Measurements from ENCODE around the gene ANKRD30A. TPM values are rescaled to one million over a fixed set of nuclear protein-coding genes. Genes with fewer than 3 reads are reported as not detected.
"Not testable (repeated sequence)": the region's sequence is repeated elsewhere in the genome, so short reads cannot be mapped to it uniquely, and the experiment has no call there.

ANKRD30A gene
- total and polyA plus RNA-seq, 2 experiments from 2014 or later, result not detected

DNA sequence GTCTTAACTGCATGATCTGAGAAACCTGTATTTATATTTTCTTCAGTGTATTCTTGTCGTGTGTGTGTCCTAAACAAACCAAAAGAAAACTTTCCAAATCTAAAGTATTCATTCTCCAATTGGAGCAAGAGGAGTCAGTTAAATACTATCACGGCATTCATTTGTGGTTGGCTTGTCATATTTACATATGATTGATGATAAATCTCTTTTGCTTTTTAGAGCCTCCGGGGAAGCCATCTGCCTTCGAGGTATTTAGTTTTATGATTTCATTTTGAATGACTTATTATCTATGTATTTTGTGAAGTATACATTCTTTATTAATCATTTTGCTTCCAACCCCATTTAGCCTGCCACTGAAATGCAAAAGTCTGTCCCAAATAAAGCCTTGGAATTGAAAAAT is 37.0 kb downstream of the ANKRD30A start:
- not testable (repeated sequence) for H3K27ac ChIP-seq (ENCODE audit: low read depth); H2AFZ ChIP-seq; H3K27me3 Mint-ChIP-seq (ENCODE audit: insufficient read depth, low read depth, poor library complexity); H3K4me3 ChIP-seq; H3K36me3 Mint-ChIP-seq (ENCODE audit: low read depth); DNase-seq (ENCODE audit: low spot score); H3K27me3 ChIP-seq (ENCODE audit: insufficient read depth); H3K9me2 ChIP-seq (ENCODE audit: insufficient read depth); H3K4me1 ChIP-seq (ENCODE audit: insufficient read depth); H3K4me1 Mint-ChIP-seq; H3K4me3 Mint-ChIP-seq; ATAC-seq; H3F3A ChIP-seq (replicated peaks; ENCODE audit: low read depth); H3K36me3 ChIP-seq (ENCODE audit: insufficient read depth); H3K27ac Mint-ChIP-seq; H3K79me2 ChIP-seq (replicated peaks; ENCODE audit: insufficient read depth); H3K4me2 ChIP-seq; H4K20me1 ChIP-seq (replicated peaks; ENCODE audit: insufficient read depth)
- peaks cover 66% of the 10 kb centered on the region for H3K9me3 Mint-ChIP-seq

DNA sequence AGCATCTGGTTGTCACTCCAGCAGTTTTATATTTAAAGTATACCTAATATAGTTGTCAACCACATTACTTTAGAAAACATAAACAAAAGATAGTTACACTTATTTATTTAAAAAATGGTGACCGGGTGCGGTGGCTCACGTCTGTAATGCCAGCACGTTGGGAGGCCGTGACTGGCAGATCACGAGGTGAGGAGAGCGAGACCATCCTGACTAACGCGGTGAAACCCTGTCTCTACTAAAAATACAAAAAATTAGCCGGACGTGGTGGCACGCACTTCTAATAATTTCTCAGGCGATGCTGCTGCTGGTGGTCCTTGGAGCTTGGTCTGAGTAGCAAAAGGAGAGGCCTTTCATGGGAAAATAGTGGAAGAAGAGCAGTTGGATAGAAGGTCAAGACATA is 46.5 kb downstream of the ANKRD30A start:
- H3K9me3 Mint-ChIP-seq; H3K36me3 ChIP-seq (ENCODE audit: insufficient read depth); H4K20me1 ChIP-seq (replicated peaks; ENCODE audit: insufficient read depth); ATAC-seq; H3K4me3 ChIP-seq; DNase-seq (ENCODE audit: low spot score); H3K4me2 ChIP-seq; H3K27me3 Mint-ChIP-seq (ENCODE audit: insufficient read depth, low read depth, poor library complexity); H3K9me2 ChIP-seq (ENCODE audit: insufficient read depth); H3K4me3 Mint-ChIP-seq; H3K27ac Mint-ChIP-seq; H3K79me2 ChIP-seq (replicated peaks; ENCODE audit: insufficient read depth); H3K4me1 ChIP-seq (ENCODE audit: insufficient read depth); H2AFZ ChIP-seq; H3K4me1 Mint-ChIP-seq; H3K36me3 Mint-ChIP-seq (ENCODE audit: low read depth); H3K27ac ChIP-seq (ENCODE audit: low read depth); H3K27me3 ChIP-seq (ENCODE audit: insufficient read depth); H3F3A ChIP-seq (replicated peaks; ENCODE audit: low read depth): not testable (repeated sequence)

DNA sequence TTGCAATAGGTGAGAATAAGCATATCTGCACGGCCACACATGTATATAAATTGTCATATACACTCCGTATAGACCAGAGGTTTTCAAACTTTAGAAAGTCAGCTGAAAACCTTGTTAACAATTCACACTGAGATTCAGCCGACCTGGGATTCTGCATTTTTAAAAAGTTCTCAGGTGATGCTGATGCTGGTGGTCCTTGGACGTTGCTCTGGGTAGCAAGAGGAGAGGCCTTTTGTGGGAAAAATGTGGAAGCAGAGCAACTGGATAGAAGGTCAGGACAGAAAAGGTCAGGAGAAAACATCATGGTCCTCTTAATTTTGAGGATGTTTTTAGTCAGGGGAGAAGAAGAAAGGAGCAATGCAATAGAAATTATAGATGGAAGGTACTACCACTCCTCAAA is 52.9 kb downstream of the ANKRD30A start:
- not testable (repeated sequence) for H3K4me1 Mint-ChIP-seq, H3K27ac Mint-ChIP-seq

DNA sequence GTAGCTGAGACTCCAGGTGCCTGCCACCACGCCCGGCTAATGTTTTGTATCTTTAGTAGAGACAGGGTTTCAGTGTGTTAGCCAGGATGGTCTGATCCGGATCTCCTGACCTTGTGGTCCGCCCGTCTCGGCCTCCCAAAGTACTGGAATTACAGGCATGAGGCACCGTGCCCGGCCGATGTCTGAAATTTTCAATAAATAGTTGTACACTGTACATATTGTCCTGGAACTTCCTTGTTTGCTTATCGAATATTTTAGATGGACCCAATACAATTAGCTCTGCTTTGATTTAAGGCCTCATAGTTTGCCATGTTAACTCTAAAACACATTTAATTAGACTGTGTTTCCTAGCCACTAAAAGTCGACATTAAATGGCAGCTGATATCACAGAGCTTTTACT is 57.3 kb downstream of the ANKRD30A start:
- H3K27ac ChIP-seq (ENCODE audit: low read depth), result not testable (repeated sequence)
- peaks cover 13% of the 10 kb centered on the region for H3K9me3 Mint-ChIP-seq

More for the DNA sequence above, 52.9 kb downstream of the ANKRD30A start:
- peaks cover 14% of the 10 kb centered on the region for H3K9me3 Mint-ChIP-seq
- DNase-seq (ENCODE audit: low spot score); H3K9me2 ChIP-seq (ENCODE audit: insufficient read depth); H3K36me3 Mint-ChIP-seq (ENCODE audit: low read depth); H4K20me1 ChIP-seq (replicated peaks; ENCODE audit: insufficient read depth); H3K4me1 ChIP-seq (ENCODE audit: insufficient read depth); H2AFZ ChIP-seq; H3K36me3 ChIP-seq (ENCODE audit: insufficient read depth); H3K27me3 ChIP-seq (ENCODE audit: insufficient read depth); H3K4me3 ChIP-seq; ATAC-seq; H3K4me3 Mint-ChIP-seq; H3F3A ChIP-seq (replicated peaks; ENCODE audit: low read depth); H3K79me2 ChIP-seq (replicated peaks; ENCODE audit: insufficient read depth); H3K4me2 ChIP-seq; H3K27ac ChIP-seq (ENCODE audit: low read depth); H3K27me3 Mint-ChIP-seq (ENCODE audit: insufficient read depth, low read depth, poor library complexity): not testable (repeated sequence)

DNA sequence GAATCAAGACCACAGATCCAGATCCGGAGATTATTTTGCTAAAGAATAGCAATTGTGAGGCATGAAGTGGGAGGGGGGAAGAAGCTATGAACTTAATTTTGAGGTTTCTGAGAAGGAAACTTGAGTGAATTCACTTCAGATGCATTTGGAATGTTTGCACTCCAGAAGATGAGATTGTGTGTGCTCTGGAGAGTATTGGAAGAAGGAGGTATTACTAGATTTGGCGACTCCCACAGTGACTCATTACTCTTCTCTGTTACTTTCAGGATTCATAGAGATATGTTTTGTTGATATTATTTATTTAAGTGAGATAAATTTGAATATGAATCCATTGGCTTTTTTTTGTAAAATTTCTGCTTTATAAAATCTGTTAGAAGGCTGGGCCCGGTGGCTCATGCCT is 80.7 kb downstream of the ANKRD30A start:
- no peak overlapping the region for H3K4me2 ChIP-seq
- no peak overlapping the region for H2AFZ ChIP-seq
- H3K4me1 Mint-ChIP-seq, result no peaks in the 10 kb centered on the region
- peaks cover 2% of the 10 kb centered on the region for H3K27me3 Mint-ChIP-seq (ENCODE audit: insufficient read depth, low read depth, poor library complexity)
- no peak overlapping the region for H3K4me3 ChIP-seq
- peaks cover 89% of the 10 kb centered on the region for H3K9me3 Mint-ChIP-seq
- H3K4me3 Mint-ChIP-seq, result no peak overlapping the region
- ATAC-seq (no peak), DNase-seq (ENCODE audit: low spot score) (no peak)
- H3K27ac Mint-ChIP-seq, result no peak overlapping the region
- H3K9me2 ChIP-seq (ENCODE audit: insufficient read depth), result no peaks in the 10 kb centered on the region
- no peaks in the 10 kb centered on the region for H3K79me2 ChIP-seq (replicated peaks; ENCODE audit: insufficient read depth)
- no peak overlapping the region for H3K27ac ChIP-seq (ENCODE audit: low read depth)
- no peaks in the 10 kb centered on the region for H3K27me3 ChIP-seq (ENCODE audit: insufficient read depth)
- no peaks in the 10 kb centered on the region for H4K20me1 ChIP-seq (replicated peaks; ENCODE audit: insufficient read depth)
- H3K4me1 ChIP-seq (ENCODE audit: insufficient read depth), result no peaks in the 10 kb centered on the region
- no peaks in the 10 kb centered on the region for H3F3A ChIP-seq (replicated peaks; ENCODE audit: low read depth)
- no peaks in the 10 kb centered on the region; the same call in 1 of the 2 replicates for H3K36me3 ChIP-seq (ENCODE audit: insufficient read depth)
- H3K36me3 Mint-ChIP-seq (ENCODE audit: low read depth), result peaks cover 33% of the 10 kb centered on the region; the same call in 2 of the 3 replicates
- TF ChIP-seq EZH2phosphoT487 (IDR thresholded peaks at IDR 0.05; ENCODE audit: unreplicated experiment), result no peak
- no peak for TF ChIP-seq NANOG (IDR thresholded peaks at IDR 0.05; ENCODE audit: borderline replicate concordance)

More for the DNA sequence above, 57.3 kb downstream of the ANKRD30A start:
- not testable (repeated sequence) for H3K9me2 ChIP-seq (ENCODE audit: insufficient read depth); H3K27me3 ChIP-seq (ENCODE audit: insufficient read depth); ATAC-seq; H3F3A ChIP-seq (replicated peaks; ENCODE audit: low read depth); H4K20me1 ChIP-seq (replicated peaks; ENCODE audit: insufficient read depth); DNase-seq (ENCODE audit: low spot score); H3K4me3 ChIP-seq; H3K36me3 ChIP-seq (ENCODE audit: insufficient read depth); H3K4me1 ChIP-seq (ENCODE audit: insufficient read depth); H3K36me3 Mint-ChIP-seq (ENCODE audit: low read depth); H3K4me2 ChIP-seq; H3K27ac Mint-ChIP-seq; H3K27me3 Mint-ChIP-seq (ENCODE audit: insufficient read depth, low read depth, poor library complexity); H3K4me1 Mint-ChIP-seq; H2AFZ ChIP-seq; H3K4me3 Mint-ChIP-seq; H3K79me2 ChIP-seq (replicated peaks; ENCODE audit: insufficient read depth)

Measured in GM23338 (cell line).